Measurements from ENCODE around the gene ZKSCAN3.

ZKSCAN3 gene

DNA sequence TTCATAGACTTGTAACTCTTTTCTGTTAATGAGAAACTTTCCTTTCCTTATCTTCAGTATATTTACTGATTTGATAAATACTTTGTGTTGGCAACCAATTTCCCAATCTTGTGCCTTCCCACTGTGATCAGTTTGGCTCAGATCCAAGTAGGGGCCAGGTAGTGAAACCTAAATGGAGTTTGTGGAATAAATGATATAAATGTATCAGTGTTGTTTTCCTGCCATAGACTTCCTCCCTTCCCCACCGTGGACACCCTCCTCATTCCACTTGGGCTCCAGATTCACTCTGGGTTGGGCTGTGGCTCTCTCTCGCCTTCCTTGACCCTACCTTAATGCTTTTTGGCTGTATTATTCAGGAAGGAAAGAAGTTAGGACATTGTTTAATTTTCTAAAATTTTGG lies 1.3 kb downstream of the ZKSCAN3 start (continued):
- TF ChIP-seq, protein P1, sequence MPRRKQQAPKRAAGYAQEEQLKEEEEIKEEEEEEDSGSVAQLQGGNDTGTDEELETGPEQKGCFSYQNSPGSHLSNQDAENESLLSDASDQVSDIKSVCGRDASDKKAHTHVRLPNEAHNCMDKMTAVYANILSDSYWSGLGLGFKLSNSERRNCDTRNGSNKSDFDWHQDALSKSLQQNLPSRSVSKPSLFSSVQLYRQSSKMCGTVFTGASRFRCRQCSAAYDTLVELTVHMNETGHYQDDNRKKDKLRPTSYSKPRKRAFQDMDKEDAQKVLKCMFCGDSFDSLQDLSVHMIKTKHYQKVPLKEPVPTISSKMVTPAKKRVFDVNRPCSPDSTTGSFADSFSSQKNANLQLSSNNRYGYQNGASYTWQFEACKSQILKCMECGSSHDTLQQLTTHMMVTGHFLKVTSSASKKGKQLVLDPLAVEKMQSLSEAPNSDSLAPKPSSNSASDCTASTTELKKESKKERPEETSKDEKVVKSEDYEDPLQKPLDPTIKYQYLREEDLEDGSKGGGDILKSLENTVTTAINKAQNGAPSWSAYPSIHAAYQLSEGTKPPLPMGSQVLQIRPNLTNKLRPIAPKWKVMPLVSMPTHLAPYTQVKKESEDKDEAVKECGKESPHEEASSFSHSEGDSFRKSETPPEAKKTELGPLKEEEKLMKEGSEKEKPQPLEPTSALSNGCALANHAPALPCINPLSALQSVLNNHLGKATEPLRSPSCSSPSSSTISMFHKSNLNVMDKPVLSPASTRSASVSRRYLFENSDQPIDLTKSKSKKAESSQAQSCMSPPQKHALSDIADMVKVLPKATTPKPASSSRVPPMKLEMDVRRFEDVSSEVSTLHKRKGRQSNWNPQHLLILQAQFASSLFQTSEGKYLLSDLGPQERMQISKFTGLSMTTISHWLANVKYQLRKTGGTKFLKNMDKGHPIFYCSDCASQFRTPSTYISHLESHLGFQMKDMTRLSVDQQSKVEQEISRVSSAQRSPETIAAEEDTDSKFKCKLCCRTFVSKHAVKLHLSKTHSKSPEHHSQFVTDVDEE (CRISPR knock-in tag; IDR thresholded peaks at IDR 0.05), result no peak
- TF ChIP-seq RARB (CRISPR knock-in tag; IDR thresholded peaks at IDR 0.05) (no peak), CSDC2 (CRISPR knock-in tag; IDR thresholded peaks at IDR 0.05) (no peak)

DNA sequence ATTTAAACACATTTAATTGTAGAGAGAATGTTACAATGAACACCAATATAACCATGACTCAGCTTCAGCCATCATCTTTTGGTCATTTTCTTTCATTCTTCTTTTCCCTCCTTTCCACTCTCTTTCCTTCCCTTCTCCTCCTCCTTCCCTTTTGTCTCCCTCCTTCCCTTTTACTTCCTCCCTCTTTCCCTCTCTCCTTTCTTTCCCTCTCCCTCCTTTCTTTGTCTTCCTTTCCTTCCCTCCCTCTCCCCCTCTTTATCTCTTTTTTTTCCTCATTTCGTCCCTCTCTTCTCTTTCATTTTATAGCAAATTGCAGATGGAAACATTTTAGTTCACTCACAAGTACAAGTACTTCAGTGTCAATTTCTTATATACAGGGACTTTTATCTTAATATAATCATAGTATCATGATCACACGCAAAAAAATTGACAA lies 1.8 kb downstream of the ZKSCAN3 start:
- TF ChIP-seq OSR1 (CRISPR knock-in tag; IDR thresholded peaks at IDR 0.05), result no peak
- no peak for TF ChIP-seq ARNTL (CRISPR knock-in tag; IDR thresholded peaks at IDR 0.05; ENCODE audit: borderline replicate concordance, low read depth)
- TF ChIP-seq TCF4 (CRISPR knock-in tag; IDR thresholded peaks at IDR 0.05; ENCODE audit: borderline replicate concordance), result no peak
- TF ChIP-seq, protein P1 (CRISPR knock-in tag; IDR thresholded peaks at IDR 0.05), result no peak
- ATAC-seq, result no peak

DNA sequence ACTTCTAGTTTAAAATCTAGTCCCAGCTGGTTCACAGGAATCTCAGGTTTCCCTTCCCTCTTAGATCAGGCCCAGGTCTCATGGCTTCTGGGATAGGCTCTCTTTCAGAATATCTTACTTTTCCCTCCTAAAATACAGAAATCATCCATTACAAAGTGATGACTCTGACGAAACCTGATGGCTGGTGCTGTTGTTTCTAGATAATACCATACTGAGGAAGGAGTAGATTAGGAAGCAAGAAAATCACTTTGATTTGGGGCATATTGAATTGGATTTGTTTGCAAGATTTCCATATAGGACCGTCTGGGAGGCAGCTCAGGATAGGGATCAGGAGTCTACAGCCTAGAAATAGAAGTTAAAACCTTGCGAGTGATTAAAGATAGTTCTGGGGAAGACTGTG lies 3.6 kb downstream of the ZKSCAN3 start:
- no peak for ATAC-seq
- TF ChIP-seq ISL1 (CRISPR knock-in tag; IDR thresholded peaks at IDR 0.05) (no peak), TCF4 (CRISPR knock-in tag; IDR thresholded peaks at IDR 0.05; ENCODE audit: borderline replicate concordance) (no peak), ARNTL (CRISPR knock-in tag; IDR thresholded peaks at IDR 0.05; ENCODE audit: borderline replicate concordance, low read depth) (no peak), CSDC2 (CRISPR knock-in tag; IDR thresholded peaks at IDR 0.05) (no peak), ZNF565 (CRISPR knock-in tag; conservative IDR thresholded peaks at IDR 0.05; ENCODE audit: low read depth) (no peak), OSR1 (CRISPR knock-in tag; IDR thresholded peaks at IDR 0.05) (no peak), ZFP3 (CRISPR knock-in tag; IDR thresholded peaks at IDR 0.05) (no peak), ZNF8 (CRISPR knock-in tag; IDR thresholded peaks at IDR 0.05) (no peak), GLIS3 (CRISPR knock-in tag; IDR thresholded peaks at IDR 0.05) (no peak), PPARA (CRISPR knock-in tag; IDR thresholded peaks at IDR 0.05; ENCODE audit: borderline replicate concordance) (no peak), RARB (CRISPR knock-in tag; IDR thresholded peaks at IDR 0.05) (no peak), ZC3H10 (CRISPR knock-in tag; IDR thresholded peaks at IDR 0.05) (no peak), BACH2 (CRISPR knock-in tag; IDR thresholded peaks at IDR 0.05; ENCODE audit: borderline replicate concordance) (no peak), TOX (CRISPR knock-in tag; IDR thresholded peaks at IDR 0.05; ENCODE audit: borderline replicate concordance) (no peak)
- TF ChIP-seq, protein P2, sequence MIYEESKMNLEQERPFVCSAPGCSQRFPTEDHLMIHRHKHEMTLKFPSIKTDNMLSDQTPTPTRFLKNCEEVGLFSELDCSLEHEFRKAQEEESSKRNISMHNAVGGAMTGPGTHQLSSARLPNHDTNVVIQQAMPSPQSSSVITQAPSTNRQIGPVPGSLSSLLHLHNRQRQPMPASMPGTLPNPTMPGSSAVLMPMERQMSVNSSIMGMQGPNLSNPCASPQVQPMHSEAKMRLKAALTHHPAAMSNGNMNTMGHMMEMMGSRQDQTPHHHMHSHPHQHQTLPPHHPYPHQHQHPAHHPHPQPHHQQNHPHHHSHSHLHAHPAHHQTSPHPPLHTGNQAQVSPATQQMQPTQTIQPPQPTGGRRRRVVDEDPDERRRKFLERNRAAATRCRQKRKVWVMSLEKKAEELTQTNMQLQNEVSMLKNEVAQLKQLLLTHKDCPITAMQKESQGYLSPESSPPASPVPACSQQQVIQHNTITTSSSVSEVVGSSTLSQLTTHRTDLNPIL (CRISPR knock-in tag; IDR thresholded peaks at IDR 0.05; ENCODE audit: low read depth), result no peak
- TF ChIP-seq, protein P1 (CRISPR knock-in tag; IDR thresholded peaks at IDR 0.05), result no peak

DNA sequence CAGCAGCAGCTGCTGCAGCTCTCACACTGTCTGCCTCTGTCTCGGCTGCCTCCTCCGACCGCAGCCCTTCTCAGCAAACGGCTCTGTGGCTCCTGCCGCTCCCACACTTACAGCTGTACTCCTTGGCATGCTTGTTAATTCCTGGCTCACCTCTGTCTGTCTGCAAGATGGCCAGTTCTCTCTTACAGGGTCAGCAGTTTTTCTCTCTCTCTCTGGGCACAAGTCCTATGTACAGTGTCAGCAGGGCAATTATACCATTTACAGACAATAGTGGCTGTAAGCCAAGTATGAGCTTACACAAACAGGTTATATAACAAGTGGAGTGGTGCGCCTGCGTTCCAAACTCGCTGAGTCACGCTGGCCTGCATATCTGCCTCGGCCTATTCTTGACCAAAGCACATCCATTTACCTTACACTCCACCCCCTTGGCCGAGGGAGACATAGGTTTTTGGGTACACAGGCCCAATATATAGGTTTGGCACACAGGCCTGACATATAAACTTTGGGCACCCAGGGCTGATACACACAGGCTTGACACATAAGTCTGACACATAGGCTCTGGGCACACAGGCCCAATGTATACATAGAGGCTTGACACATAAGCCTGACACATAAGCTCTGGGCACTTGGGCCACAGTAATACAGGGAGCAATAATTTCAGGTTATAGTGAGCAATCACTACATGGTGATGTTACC lies 4.4 kb downstream of the ZKSCAN3 start:
- ATAC-seq, result no peak
- TF ChIP-seq ZNF70 (CRISPR knock-in tag; IDR thresholded peaks at IDR 0.05), result no peak
- TF ChIP-seq RARB (CRISPR knock-in tag; IDR thresholded peaks at IDR 0.05), result no peak
- no peak for TF ChIP-seq ZC3H10 (CRISPR knock-in tag; IDR thresholded peaks at IDR 0.05)
- no peak for TF ChIP-seq BACH2 (CRISPR knock-in tag; IDR thresholded peaks at IDR 0.05; ENCODE audit: borderline replicate concordance)
- no peak for TF ChIP-seq ZNF8 (CRISPR knock-in tag; IDR thresholded peaks at IDR 0.05)
- no peak for TF ChIP-seq PPARA (CRISPR knock-in tag; IDR thresholded peaks at IDR 0.05; ENCODE audit: borderline replicate concordance)
